Trophoblast cell (in vitro differentiated cells and primary cell): ENCODE measurements around the gene FEV.

ENCODE experiments used
- DNase-seq, 2 donors: peaks; one replicate each; pipeline ENCODE4 v3.0.0-alpha.2; 2016
- H2AFZ ChIP-seq: 2 replicates; pipeline ENCODE4 v1.6.1; 2013; ENCODE audit warnings: low read length, moderate library complexity, mild to moderate bottlenecking; ENCODE audit not compliant: insufficient read depth, poor library complexity
- H2AK5ac ChIP-seq: 2 replicates; pipeline ENCODE4 v1.6.1; 2013; ENCODE audit warnings: mild to moderate bottlenecking, low read length
- H2BK120ac ChIP-seq: 2 replicates; pipeline ENCODE4 v1.6.1; 2013; ENCODE audit warnings: low read length, mild to moderate bottlenecking, moderate library complexity; ENCODE audit not compliant: insufficient read depth, poor library complexity
- H2BK12ac ChIP-seq: 2 replicates; pipeline ENCODE4 v1.6.1; 2013; ENCODE audit warnings: mild to moderate bottlenecking, low read length, moderate library complexity
- H2BK5ac ChIP-seq: 2 replicates; pipeline ENCODE4 v1.6.1; 2013; ENCODE audit warnings: low read length, low read depth, moderate library complexity, mild to moderate bottlenecking; ENCODE audit not compliant: poor library complexity
- H3K14ac ChIP-seq: 2 replicates; pipeline ENCODE4 v1.6.1; 2013; ENCODE audit warnings: mild to moderate bottlenecking, low read length
- H3K18ac ChIP-seq: 2 replicates; pipeline ENCODE4 v1.6.1; 2013; ENCODE audit warnings: mild to moderate bottlenecking, low read length
- H3K23ac ChIP-seq: 2 replicates; pipeline ENCODE4 v1.6.1; 2013; ENCODE audit warnings: low read length
- H3K27ac ChIP-seq: 2 replicates; pipeline ENCODE4 v1.5.1; 2013; ENCODE audit warnings: low read depth, mild to moderate bottlenecking, inconsistent platforms, low read length, moderate library complexity
- H3K27me3 ChIP-seq: 2 replicates; pipeline ENCODE4 v1.6.1; 2013; ENCODE audit warnings: inconsistent platforms, mild to moderate bottlenecking, low read length, moderate library complexity; ENCODE audit not compliant: insufficient read depth
- H3K36me3 ChIP-seq, 2 experiments: 1 replicate in 1 of 2; 2 replicates in 1 of 2; pipeline ENCODE4 v1.6.1; 2013; ENCODE audit warnings: low read length in 2 of 2, mild to moderate bottlenecking in 2 of 2, moderate library complexity in 1 of 2; ENCODE audit not compliant: insufficient read depth in 2 of 2, control insufficient read depth in 1 of 2
- H3K4ac ChIP-seq: 2 replicates; pipeline ENCODE4 v1.6.1; 2013; ENCODE audit warnings: low read depth, mild to moderate bottlenecking, low read length, moderate library complexity
- H3K4me1 ChIP-seq, 2 experiments: 1 replicate in 1 of 2; 2 replicates in 1 of 2; pipeline ENCODE4 v1.6.1; 2013; ENCODE audit warnings: low read length in 2 of 2, mild to moderate bottlenecking in 2 of 2, moderate library complexity in 1 of 2; ENCODE audit not compliant: insufficient read depth in 2 of 2, control insufficient read depth in 1 of 2
- H3K4me2 ChIP-seq: 2 replicates; pipeline ENCODE4 v1.6.1; 2013; ENCODE audit warnings: inconsistent platforms, mild to moderate bottlenecking, low read length, moderate library complexity
- H3K4me3 ChIP-seq: 2 replicates; pipeline ENCODE4 v1.5.1; 2013; ENCODE audit warnings: mild to moderate bottlenecking, low read depth, low read length, inconsistent platforms
- H3K79me1 ChIP-seq: one replicate; pipeline ENCODE4 v1.6.1; 2013; ENCODE audit warnings: low read length
- H3K79me2 ChIP-seq: 2 replicates; pipeline ENCODE4 v1.6.1; 2013; ENCODE audit warnings: low read length, mild to moderate bottlenecking; ENCODE audit not compliant: control insufficient read depth, insufficient read depth, poor library complexity
- H3K9ac ChIP-seq: 2 replicates; pipeline ENCODE4 v1.6.1; 2013; ENCODE audit warnings: mild to moderate bottlenecking, low read length
- H3K9me3 ChIP-seq: 2 replicates; pipeline ENCODE4 v1.6.1; 2013; ENCODE audit warnings: low read depth, mild to moderate bottlenecking, control low read depth, inconsistent platforms, low read length; ENCODE audit not compliant: insufficient read depth
- H4K12ac ChIP-seq: 2 replicates; pipeline ENCODE4 v1.6.1; 2013; ENCODE audit warnings: low read depth, mild to moderate bottlenecking, low read length, moderate library complexity
- H4K8ac ChIP-seq: 2 replicates; pipeline ENCODE4 v1.6.1; 2013; ENCODE audit warnings: low read depth, mild to moderate bottlenecking, low read length, moderate library complexity
- H4K91ac ChIP-seq: one replicate; pipeline ENCODE4 v1.6.1; 2013; ENCODE audit warnings: low read depth, mild to moderate bottlenecking, low read length, moderate library complexity
- WGBS: extraction: QIAGEN DNeasy Blood & Tissue Kit; methylation state at CpG from one replicate; pipeline ENCODE4 v1.1.7; 2013; ENCODE audit warnings: missing lambda C conversion rate; ENCODE audit not compliant: insufficient read length, insufficient coverage; ENCODE audit errors: extremely low coverage; 5-methylcytosine and 5-hydroxymethylcytosine counted together

Gene FEV

GRCh38 chr2:219026946-219027345 is 42.0 kb upstream of the FEV start:
- Histone ChIP-seq H3K27me3 (no peaks in the 10 kb centered on the region), H3K27ac (no peak overlapping the region), H3K9ac (no peak overlapping the region), H3K23ac (no peak overlapping the region), H3K9me3 (peaks cover 2% of the 10 kb centered on the region), H2BK5ac (no peak overlapping the region), H2BK12ac (no peak overlapping the region), H3K4ac (no peak overlapping the region), H3K79me1 (no peaks in the 10 kb centered on the region), H3K4me2 (no peak overlapping the region), H3K14ac (no peak overlapping the region), H3K36me3 (no peaks in the 10 kb centered on the region), H3K4me3 (no peak overlapping the region), H4K12ac (no peak overlapping the region), H4K8ac (no peak overlapping the region), H3K79me2 (no peaks in the 10 kb centered on the region), H2AFZ (no peak overlapping the region), H3K4me1 (peaks cover 2 to 3% of the 10 kb centered on the region in 2 experiments), H4K91ac (no peak overlapping the region), H2BK120ac (no peak overlapping the region), H2AK5ac (no peak overlapping the region), H3K18ac (no peak overlapping the region)
- DNase-seq = no peak
- no CpG with 5 or more reads among the region's 7 CpGs for whole genome bisulfite sequencing

DNA sequence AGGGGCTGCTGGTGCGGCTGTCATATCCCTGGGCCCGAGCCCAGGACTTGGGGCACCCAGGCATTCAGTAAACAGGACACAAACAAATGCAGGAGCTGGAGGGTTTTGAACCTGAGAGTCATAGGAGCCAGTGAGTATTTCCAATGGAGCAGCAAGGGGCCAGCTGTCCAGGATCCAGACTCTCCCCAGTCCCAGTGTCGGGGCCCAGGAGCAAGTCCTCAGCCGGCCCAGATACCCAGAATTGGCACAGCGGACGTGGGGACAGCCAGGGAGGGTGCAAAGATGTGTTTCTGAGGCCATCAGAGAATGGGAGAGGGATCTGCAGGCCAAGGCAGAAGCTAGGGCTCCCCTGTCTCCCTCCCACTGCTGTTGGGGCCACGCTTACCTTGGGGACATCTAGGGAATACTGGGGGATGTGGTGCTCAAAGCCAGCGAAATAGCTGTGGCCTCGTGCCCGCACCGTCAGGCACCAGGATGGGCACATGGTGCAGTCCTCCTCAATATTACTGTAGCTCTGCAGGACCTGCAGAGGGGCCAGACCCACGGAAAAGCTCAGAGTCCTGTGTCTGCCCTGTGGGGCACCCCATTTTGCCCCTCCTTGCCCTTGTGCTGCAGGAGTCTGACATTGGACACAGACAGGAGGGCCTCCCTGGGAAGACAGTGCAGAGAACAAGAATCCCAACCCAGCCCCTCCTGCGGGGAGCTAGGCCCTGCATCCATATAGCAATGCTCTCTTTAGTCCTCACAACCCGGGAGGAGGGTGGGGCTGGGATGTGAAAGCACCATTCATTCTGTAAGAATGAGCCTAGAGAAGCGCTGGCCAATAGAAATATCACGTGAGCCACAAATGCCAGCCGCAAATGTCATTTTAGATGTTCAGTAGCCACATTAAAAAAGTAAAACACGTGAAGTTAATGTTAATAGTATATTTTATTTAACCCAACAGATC is 40.9 kb upstream of the FEV start:
- H3K4me1 ChIP-seq = peaks cover 2 to 3% of the 10 kb centered on the region in 2 experiments
- H3K9ac ChIP-seq = no peak overlapping the region
- no peak overlapping the region for H3K23ac ChIP-seq
- H4K8ac ChIP-seq = no peak overlapping the region
- H4K12ac ChIP-seq = no peak overlapping the region
- H3K79me2 ChIP-seq = no peaks in the 10 kb centered on the region
- H3K18ac ChIP-seq = no peak overlapping the region
- H3K14ac ChIP-seq = no peak overlapping the region
- H2AK5ac ChIP-seq = no peak overlapping the region
- H3K9me3 ChIP-seq = peaks cover 2% of the 10 kb centered on the region
- H3K36me3 ChIP-seq = no peaks in the 10 kb centered on the region
- H3K79me1 ChIP-seq = no peaks in the 10 kb centered on the region
- H2BK5ac ChIP-seq = no peak overlapping the region
- H4K91ac ChIP-seq = no peak overlapping the region
- no peak overlapping the region for H3K4me2 ChIP-seq
- H3K27me3 ChIP-seq = peaks cover under 1% of the 10 kb centered on the region
- no peak overlapping the region for H2BK120ac ChIP-seq
- H3K27ac ChIP-seq = no peak overlapping the region
- no peak overlapping the region for H3K4ac ChIP-seq
- H2AFZ ChIP-seq = no peak overlapping the region
- H3K4me3 ChIP-seq = no peak overlapping the region
- no peak overlapping the region for H2BK12ac ChIP-seq
- no CpG with 5 or more reads among the region's 18 CpGs for WGBS
- no peak for DNase-seq

GRCh38 chr2:219024059-219024458 is 39.1 kb upstream of the FEV start:
- Histone ChIP-seq H2BK5ac (no peak overlapping the region), H3K27ac (no peak overlapping the region), H4K12ac (no peak overlapping the region), H2AFZ (no peak overlapping the region), H3K79me2 (no peaks in the 10 kb centered on the region), H4K91ac (no peak overlapping the region), H3K18ac (no peak overlapping the region), H3K36me3 (no peaks in the 10 kb centered on the region), H2AK5ac (no peak overlapping the region), H3K9me3 (peaks cover 2% of the 10 kb centered on the region), H3K79me1 (no peaks in the 10 kb centered on the region), H3K27me3 (peaks cover 2% of the 10 kb centered on the region), H3K9ac (no peak overlapping the region), H3K4ac (no peak overlapping the region), H3K4me3 (no peak overlapping the region), H3K4me2 (no peak overlapping the region), H4K8ac (no peak overlapping the region), H3K14ac (no peak overlapping the region), H2BK120ac (no peak overlapping the region), H3K23ac (no peak overlapping the region), H3K4me1 (peaks cover 2 to 3% of the 10 kb centered on the region in 2 experiments), H2BK12ac (no peak overlapping the region)
- DNase-seq = no peak
- WGBS = no CpG with 5 or more reads among the region's 11 CpGs

DNA sequence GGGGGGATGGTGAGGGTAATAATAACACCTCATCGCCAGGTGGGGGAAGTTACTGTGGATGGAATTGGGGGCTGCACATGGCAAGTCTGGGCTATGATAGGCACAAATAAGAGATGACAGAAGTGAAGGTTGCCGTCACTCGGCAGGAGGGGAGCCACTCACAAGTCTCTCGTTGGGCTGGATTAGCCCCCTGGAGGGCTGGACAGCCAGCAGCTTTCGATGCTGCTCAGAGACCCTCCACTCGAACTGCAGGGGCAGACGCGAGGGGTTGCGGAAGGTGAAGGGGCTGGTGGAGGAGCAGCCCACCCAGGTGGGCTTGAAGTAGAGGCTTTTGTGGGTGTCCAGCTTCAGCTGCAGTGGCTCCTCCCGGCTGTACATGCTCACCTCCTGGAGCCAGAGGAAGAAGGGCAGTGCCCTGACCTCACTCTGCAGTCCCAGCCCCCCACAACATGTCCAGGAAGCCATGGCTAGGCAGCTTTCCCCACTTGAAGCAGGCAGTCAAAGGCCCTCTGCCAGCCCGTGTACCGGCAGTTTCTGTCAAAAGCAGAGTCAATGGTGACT is 38.1 kb upstream of the FEV start:
- no peak overlapping the region for H3K4ac ChIP-seq
- H4K91ac ChIP-seq = no peak overlapping the region
- WGBS = no CpG with 5 or more reads among the region's 12 CpGs
- no peak overlapping the region for H3K14ac ChIP-seq
- H2BK5ac ChIP-seq = no peak overlapping the region
- H3K18ac ChIP-seq = no peak overlapping the region
- H3K36me3 ChIP-seq = no peaks in the 10 kb centered on the region
- no peak overlapping the region for H2BK12ac ChIP-seq
- no peak for DNase-seq
- no peaks in the 10 kb centered on the region for H3K79me1 ChIP-seq
- H3K27ac ChIP-seq = no peak overlapping the region
- peaks cover 2 to 3% of the 10 kb centered on the region in 2 experiments for H3K4me1 ChIP-seq
- no peak overlapping the region for H2AFZ ChIP-seq
- H2AK5ac ChIP-seq = no peak overlapping the region
- no peak overlapping the region for H2BK120ac ChIP-seq
- no peak overlapping the region for H3K4me3 ChIP-seq
- no peaks in the 10 kb centered on the region for H3K79me2 ChIP-seq
- no peak overlapping the region for H4K12ac ChIP-seq
- H3K4me2 ChIP-seq = no peak overlapping the region
- H3K9ac ChIP-seq = no peak overlapping the region
- H4K8ac ChIP-seq = no peak overlapping the region
- peaks cover 2% of the 10 kb centered on the region for H3K27me3 ChIP-seq
- H3K23ac ChIP-seq = no peak overlapping the region
- H3K9me3 ChIP-seq = peaks cover 2% of the 10 kb centered on the region
